GM19463 (cell line): Measurements from ENCODE around the gene CPM.

ENCODE experiments used
- ATAC-seq: cut with Tn5 transposase; IDR thresholded peaks from one replicate; pipeline ENCODE4 v1.9.1; 2021; ENCODE audit warnings: mild to moderate bottlenecking, moderate library complexity; ENCODE audit not compliant: unreplicated experiment

CPM gene

GRCh38 chr12:68957273-68957672, 24.3 kb upstream of the CPM start:
- no peak for ATAC-seq

- ATAC-seq = no peak
Observed at GRCh38 chr12:68956466-68956865, 23.5 kb upstream of the CPM start.

GRCh38 chr12:68954811-68955210, 21.8 kb upstream of the CPM start:
- no peak for ATAC-seq

GRCh38 chr12:68953536-68953935, 20.6 kb upstream of the CPM start:
- no peak for ATAC-seq

GRCh38 chr12:68951652-68952051, 18.7 kb upstream of the CPM start:
- no peak for ATAC-seq

- ATAC-seq = no peak
Observed at GRCh38 chr12:68950511-68950910, 17.5 kb upstream of the CPM start.

GRCh38 chr12:68945255-68945654, 12.3 kb upstream of the CPM start:
- ATAC-seq = no peak

- ATAC-seq = no peak
Observed at GRCh38 chr12:68944296-68945076, 11.5 kb upstream of the CPM start.

- no peak for ATAC-seq
Observed at GRCh38 chr12:68943848-68944247, 10.9 kb upstream of the CPM start.

- ATAC-seq = no peak
Observed at GRCh38 chr12:68940731-68941130, 7.8 kb upstream of the CPM start.

- no peak for ATAC-seq
Observed at GRCh38 chr12:68939505-68939904, 6.5 kb upstream of the CPM start.

- ATAC-seq = no peak
Observed at GRCh38 chr12:68934392-68934791, 1.4 kb upstream of the CPM start.

- peak; percentile 42 for ATAC-seq
Observed at GRCh38 chr12:68932128-68932960, 627 bp downstream of the CPM start.

GRCh38 chr12:68930178-68930577, 2.8 kb downstream of the CPM start:
- no peak for ATAC-seq

- no peak for ATAC-seq
Observed at GRCh38 chr12:68924546-68924945, 8.4 kb downstream of the CPM start.

- no peak for ATAC-seq
Observed at GRCh38 chr12:68919581-68920239, 13.3 kb downstream of the CPM start.

GRCh38 chr12:68918960-68919359, 14.0 kb downstream of the CPM start:
- ATAC-seq = no peak

- ATAC-seq = no peak
Observed at GRCh38 chr12:68915055-68915454, 17.9 kb downstream of the CPM start.

GRCh38 chr12:68913682-68914081, 19.3 kb downstream of the CPM start:
- ATAC-seq = no peak

- no peak for ATAC-seq
Observed at GRCh38 chr12:68912916-68913315, 20.1 kb downstream of the CPM start.

- ATAC-seq = no peak
Observed at GRCh38 chr12:68911197-68911718, 21.7 kb downstream of the CPM start.
